Heart left ventricle (tissue), 13 donors: ENCODE results near the gene TNK2.
"Not testable (repeated sequence)": the region's sequence is repeated elsewhere in the genome, so short reads cannot be mapped to it uniquely, and the experiment has no call there.

ENCODE experiments used
- CTCF ChIP-seq, 12 donors: fragments of 200-600 bp; sonication (generic) in 4 of 12; IDR thresholded peaks; one replicate each; pipeline versions ENCODE4 v1.5.0 to v1.8.0; 2018 to 2022; ENCODE audit warnings: antibody characterized with exemption in 12 of 12, mild to moderate bottlenecking in 5 of 12
- POLR2A ChIP-seq, 2 donors: fragments of 450-650 bp; IDR thresholded peaks; one replicate each; pipeline ENCODE4 v1.6.1; 2017; ENCODE audit warnings: antibody characterized with exemption in 2 of 2, mild to moderate bottlenecking in 2 of 2, moderate library complexity in 2 of 2
- donor health status: ischemic (EF 13 %, LVEDD 7.1; RV severe dilation, severe dysfunction).
- donor health status: DM: no; HTN: yes; CAD: no.
- donor health status: DM: no; HTN: no; CAD: no.
- donor health status: ischemic (EF 25% LVEDD 6.9; RV normal size, moderate dysfunction).
- donor health status: ischemic (EF 25% LVEDD 5.7; RV mildly dilated, moderate dysfunction).
- donor health status: ischemic (EF 35%, LVEDD 5.7; RV mildly dilated, moderate dysfunction).
- donor health status: nonischemic (EF 11% LVEDD 7.7; RV severe dilation, severe dysfunction).
- donor health status: DM: yes; HTN: yes; CAD: no.
- donor health status: PGD.
- donor health status: ischemic (EF 29% LVEDD 5.4; RV normal size, mild dysfunction).
- donor health status: nonischemic (EF 23%, LVEDD 6.1; RV moderate dilation, normal function).

- not testable (repeated sequence) for TF ChIP-seq POLR2A, CTCF (IDR thresholded peaks at IDR 0.05)
Observed at GRCh38 chr3:195940806-195941205, 32.5 kb upstream of the TNK2 start.
